ENCODE results near the gene B3GAT3. TPM values are rescaled to one million over a fixed set of nuclear protein-coding genes. Genes with fewer than 3 reads are reported as not detected.
"Not testable (repeated sequence)": the region's sequence is repeated elsewhere in the genome, so short reads cannot be mapped to it uniquely, and the experiment has no call there.

B3GAT3 gene
- total and polyA plus RNA-seq, 12 donors, result 6.8 to 41.2 (median 11.3) TPM

- H3K4me1 ChIP-seq, result peaks cover 11 to 74% (median 54%) of the 10 kb centered on the region in 9 donors
- TF ChIP-seq CTCF (IDR thresholded peaks at IDR 0.05), result no peak
- peak in 1 of 8 donors; percentile 1 for ATAC-seq
Observed at GRCh38 chr11:62573006-62573591, 48.7 kb downstream of the B3GAT3 start.

GRCh38 chr11:62572431-62572830, 49.4 kb downstream of the B3GAT3 start:
- intact Hi-C loops (cut with DNase I), result loop anchor here in 1 of 10 donors (10.0 kb wide), 1 partner anchor 282 kb away; no protein-coding TSS in a partner anchor
- H3K4me3 ChIP-seq, result peak overlapping the region; percentile 71 to 95 (median 85)
- no peaks in the 10 kb centered on the region for H3K9me3 ChIP-seq
- no peaks in the 10 kb centered on the region for H3K27me3 ChIP-seq
- ATAC-seq (no peak), DNase-seq (no peak)
- H3K27ac ChIP-seq, result peak overlapping the region in 7 of 10 donors; percentile 84 to 98 (median 86)
- H3K36me3 ChIP-seq, result peaks cover 0 to 72% (median 39%) of the 10 kb centered on the region in 9 donors
- no peak for TF ChIP-seq CTCF (IDR thresholded peaks at IDR 0.05)
- H3K4me1 ChIP-seq, result peaks cover 11 to 70% (median 49%) of the 10 kb centered on the region in 9 donors
- WGBS, 2 donors, result 67 to 75% methylated on average over 12 of the region's 12 CpGs

More at GRCh38 chr11:62573006-62573591, 48.7 kb downstream of the B3GAT3 start:
- DNase-seq, result no peak
- intact Hi-C loops (cut with DNase I), result loop anchor here in 1 of 10 donors (10.0 kb wide), 1 partner anchor 282 kb away; no protein-coding TSS in a partner anchor
- no peaks in the 10 kb centered on the region for H3K9me3 ChIP-seq
- no peaks in the 10 kb centered on the region for H3K27me3 ChIP-seq
- 0 to 1% methylated on average over 33 of the region's 33 CpGs for WGBS, 2 donors
- peaks cover 0 to 72% (median 33%) of the 10 kb centered on the region in 9 donors for H3K36me3 ChIP-seq
- peak overlapping the region; percentile 54 to 98 (median 85) for H3K27ac ChIP-seq
- peak overlapping the region; percentile 71 to 95 (median 85) for H3K4me3 ChIP-seq

GRCh38 chr11:62571493-62571892, 50.3 kb downstream of the B3GAT3 start:
- not testable (repeated sequence) for H3K27me3 ChIP-seq, DNase-seq, H3K4me3 ChIP-seq, H3K9me3 ChIP-seq, ATAC-seq
- 82 to 84% methylated on average over 5 of the region's 5 CpGs for WGBS, 2 donors
- Histone ChIP-seq H3K4me1 (peaks cover 11 to 63% (median 46%) of the 10 kb centered on the region in 9 donors), H3K36me3 (peaks cover 0 to 73% (median 48%) of the 10 kb centered on the region in 9 donors), H3K27ac (peak overlapping the region in 2 of 10 donors; percentile 27 to 89)
- intact Hi-C loops (cut with DNase I), result loop anchor here in 1 of 10 donors (10.0 kb wide), 1 partner anchor 283 kb away; no protein-coding TSS in a partner anchor

- Histone ChIP-seq H3K36me3 (peaks cover 0 to 73% (median 54%) of the 10 kb centered on the region in 9 donors), H3K4me1 (peaks cover 10 to 57% (median 43%) of the 10 kb centered on the region in 9 donors), H3K27ac (peak overlapping the region in 1 of 10 donors; percentile 27)
- not testable (repeated sequence) for H3K27me3 ChIP-seq, H3K9me3 ChIP-seq, H3K4me3 ChIP-seq, ATAC-seq, DNase-seq
- 94 to 97% methylated on average over 5 of the region's 5 CpGs for WGBS, 2 donors
- intact Hi-C loops (cut with DNase I), result loop anchor here in 1 of 10 donors (10.0 kb wide), 1 partner anchor 284 kb away; no protein-coding TSS in a partner anchor
Observed at GRCh38 chr11:62570903-62571302, 50.9 kb downstream of the B3GAT3 start.

DNA sequence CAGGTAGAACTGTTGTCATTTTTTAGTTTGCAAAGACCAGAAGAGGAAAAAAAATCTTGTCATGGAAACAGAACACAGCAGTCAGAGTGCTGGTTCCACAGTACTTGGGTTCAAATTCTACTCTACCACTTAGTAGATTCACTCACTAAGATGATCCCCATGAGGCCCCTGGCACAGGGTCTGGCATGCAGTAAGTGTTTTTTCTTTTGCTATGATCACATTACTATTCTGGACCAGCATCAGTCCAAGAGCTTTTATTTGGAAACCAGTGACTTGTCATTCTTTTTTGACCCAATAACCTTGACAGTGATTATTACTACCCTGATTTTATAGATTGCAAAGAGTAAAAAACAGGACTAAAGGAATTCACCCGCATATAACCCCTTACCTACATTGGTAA, 52.2 kb downstream of the B3GAT3 start:
- DNase-seq (no peak), ATAC-seq (no peak)
- no peaks in the 10 kb centered on the region for H3K27me3 ChIP-seq
- peaks cover 0 to 81% (median 58%) of the 10 kb centered on the region in 9 donors for H3K36me3 ChIP-seq
- intact Hi-C loops (cut with DNase I), result loop anchor here in 2 of 10 donors (10.0 kb wide), 2 partner anchors 175 to 285 kb away; no protein-coding TSS in a partner anchor
- H3K27ac ChIP-seq, result peak overlapping the region in 6 of 10 donors; percentile 16 to 68 (median 42)
- 81 to 88% methylated on average over 1 of the region's 1 CpG for WGBS, 2 donors
- no peaks in the 10 kb centered on the region for H3K9me3 ChIP-seq
- no peak overlapping the region for H3K4me3 ChIP-seq
- no peak for TF ChIP-seq CTCF (IDR thresholded peaks at IDR 0.05)
- H3K4me1 ChIP-seq, result peaks cover 4 to 44% (median 30%) of the 10 kb centered on the region in 9 donors
